Activated CD8-positive, alpha-beta memory T cell treated with anti-CD3 and anti-CD28 coated beads, Interleukin-2, amount 10 ng/mL, durations not matched to agents 7 days and 5 days (primary cell): ENCODE data around the gene CMSS1. TPM values are rescaled to one million over a fixed set of nuclear protein-coding genes. Genes with fewer than 3 reads are reported as not detected.

Experiments
- ATAC-seq: fragments of 150-1000 bp; cut with Tn5 transposase; one replicate; pipeline ENCODE4 v1.10.0; 2021; ENCODE audit warnings: moderate library complexity
- CTCF ChIA-PET: fragments of 350-600 bp; sonication (Branson Sonifier 250); formaldehyde crosslinking; loops from one replicate; lab custom pipeline; 2021; ENCODE audit warnings: antibody characterized with exemption; lab: Charles Lee
- DNase-seq: peaks from one replicate; pipeline ENCODE4 v3.0.0-alpha.2; 2020
- H3K27ac Mint-ChIP-seq: one replicate; pipeline ENCODE4 v1.8.0; 2021; ENCODE audit warnings: mild to moderate bottlenecking, mixed read lengths
- H3K27me3 Mint-ChIP-seq: one replicate; pipeline ENCODE4 v1.8.0; 2021; ENCODE audit warnings: mixed read lengths
- H3K36me3 Mint-ChIP-seq: one replicate; pipeline ENCODE4 v1.8.0; 2021; ENCODE audit warnings: mild to moderate bottlenecking, mixed read lengths
- H3K4me1 Mint-ChIP-seq: one replicate; pipeline ENCODE4 v1.8.0; 2021; ENCODE audit warnings: mixed read lengths
- H3K4me3 Mint-ChIP-seq: one replicate; pipeline ENCODE4 v1.8.0; 2021; ENCODE audit warnings: mild to moderate bottlenecking, moderate library complexity, mixed read lengths
- H3K9me3 Mint-ChIP-seq: one replicate; pipeline ENCODE4 v1.8.0; 2022; ENCODE audit warnings: low read depth, mixed read lengths
- total RNA-seq, 2 experiments: library from RNA; stranded (reverse); gene quantifications; one replicate each; pipeline ENCODE4 v1.2.3, GENCODE V29; 2021

The CMSS1 gene
- total RNA-seq, 2 experiments from 2014 or later, result 57.2 to 57.5 TPM

DNA sequence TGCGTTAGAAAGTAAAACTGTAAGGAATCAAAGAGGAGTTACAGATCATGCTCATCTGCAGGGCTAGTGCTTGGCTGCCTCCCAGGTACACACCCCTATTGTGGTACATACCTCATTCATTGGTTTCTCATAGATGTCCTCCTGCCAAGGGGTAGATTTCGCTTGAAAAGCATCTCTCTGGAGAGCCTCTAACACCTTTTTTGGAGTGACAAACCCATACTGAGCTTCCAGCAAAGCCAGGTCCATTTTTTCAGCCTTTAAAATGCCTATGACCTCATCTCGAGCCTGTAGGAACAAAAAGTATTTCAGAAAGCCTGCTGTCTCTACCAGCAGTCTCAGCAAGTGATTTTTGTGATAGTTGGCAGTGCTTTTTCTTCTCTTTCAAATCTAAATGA is 112.1 kb downstream of the CMSS1 start:
- DNase-seq, result no peak
- no peak overlapping the region for H3K27ac Mint-ChIP-seq
- H3K36me3 Mint-ChIP-seq, result peaks cover 5% of the 10 kb centered on the region
- no peaks in the 10 kb centered on the region for H3K9me3 Mint-ChIP-seq
- ATAC-seq, result no peak
- no peaks in the 10 kb centered on the region for H3K4me1 Mint-ChIP-seq
- no peak overlapping the region for H3K4me3 Mint-ChIP-seq
- CTCF ChIA-PET, result no interaction called here
- H3K27me3 Mint-ChIP-seq, result no peaks in the 10 kb centered on the region

- DNase-seq, result no peak
- Mint-ChIP-seq H3K36me3 (peaks cover 6% of the 10 kb centered on the region), H3K27ac (no peak overlapping the region), H3K9me3 (no peaks in the 10 kb centered on the region), H3K4me3 (no peak overlapping the region), H3K27me3 (no peaks in the 10 kb centered on the region), H3K4me1 (no peaks in the 10 kb centered on the region)
- ATAC-seq, result no peak
- CTCF ChIA-PET, result no interaction called here
Observed at GRCh38 chr3:99931059-99931458, 113.4 kb downstream of the CMSS1 start.

- Mint-ChIP-seq H3K9me3 (no peaks in the 10 kb centered on the region), H3K4me1 (peaks cover 8% of the 10 kb centered on the region), H3K27me3 (no peaks in the 10 kb centered on the region), H3K36me3 (peaks cover 6% of the 10 kb centered on the region), H3K27ac (no peak overlapping the region), H3K4me3 (no peak overlapping the region)
- CTCF ChIA-PET, result no interaction called here
- no peak for ATAC-seq
- DNase-seq, result no peak
Observed at GRCh38 chr3:99933971-99934750, 116.5 kb downstream of the CMSS1 start.

- H3K27me3 Mint-ChIP-seq, result no peaks in the 10 kb centered on the region
- no peak overlapping the region for H3K4me3 Mint-ChIP-seq
- no peaks in the 10 kb centered on the region for H3K9me3 Mint-ChIP-seq
- peaks cover 12% of the 10 kb centered on the region for H3K4me1 Mint-ChIP-seq
- no peak overlapping the region for H3K27ac Mint-ChIP-seq
- DNase-seq (no peak), ATAC-seq (no peak)
- H3K36me3 Mint-ChIP-seq, result peaks cover 6% of the 10 kb centered on the region
- CTCF ChIA-PET, result no interaction called here
Observed at GRCh38 chr3:99934975-99935797, 117.5 kb downstream of the CMSS1 start.

DNA sequence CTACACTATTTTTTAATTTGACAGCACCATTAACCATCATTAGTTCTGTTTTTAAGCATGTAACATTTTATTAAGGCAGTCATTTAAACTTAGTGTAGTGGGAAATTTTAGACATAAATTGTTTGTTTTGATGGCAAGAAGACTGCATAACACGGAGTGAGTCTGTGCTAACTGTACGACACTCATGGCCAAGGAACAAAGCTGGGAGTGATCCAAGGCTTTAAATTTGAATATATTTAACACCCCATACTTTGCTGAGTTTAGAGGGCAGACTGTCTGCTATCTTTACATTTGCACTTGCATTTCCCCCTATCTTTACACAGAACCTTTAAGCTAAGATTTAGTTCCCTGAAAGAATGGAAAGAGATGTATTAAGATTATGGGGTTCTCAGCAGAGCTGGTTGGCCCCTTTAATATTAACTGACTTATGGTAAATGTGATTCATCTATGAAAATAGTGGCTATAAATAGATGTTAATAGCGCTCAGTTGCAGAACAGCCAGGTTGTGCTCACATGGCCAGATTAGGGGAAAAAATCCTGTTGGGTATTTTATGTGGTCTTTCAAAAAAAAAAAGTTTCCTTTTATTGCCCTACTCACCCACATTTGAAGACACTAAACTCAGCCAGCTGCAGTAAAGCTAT is 120.7 kb downstream of the CMSS1 start:
- no peak overlapping the region for H3K27ac Mint-ChIP-seq
- H3K9me3 Mint-ChIP-seq, result no peaks in the 10 kb centered on the region
- no peak for DNase-seq
- no peak overlapping the region for H3K4me3 Mint-ChIP-seq
- no peaks in the 10 kb centered on the region for H3K27me3 Mint-ChIP-seq
- no peak for ATAC-seq
- CTCF ChIA-PET, result no interaction called here
- H3K4me1 Mint-ChIP-seq, result peaks cover 14% of the 10 kb centered on the region
- H3K36me3 Mint-ChIP-seq, result peaks cover 2% of the 10 kb centered on the region

DNA sequence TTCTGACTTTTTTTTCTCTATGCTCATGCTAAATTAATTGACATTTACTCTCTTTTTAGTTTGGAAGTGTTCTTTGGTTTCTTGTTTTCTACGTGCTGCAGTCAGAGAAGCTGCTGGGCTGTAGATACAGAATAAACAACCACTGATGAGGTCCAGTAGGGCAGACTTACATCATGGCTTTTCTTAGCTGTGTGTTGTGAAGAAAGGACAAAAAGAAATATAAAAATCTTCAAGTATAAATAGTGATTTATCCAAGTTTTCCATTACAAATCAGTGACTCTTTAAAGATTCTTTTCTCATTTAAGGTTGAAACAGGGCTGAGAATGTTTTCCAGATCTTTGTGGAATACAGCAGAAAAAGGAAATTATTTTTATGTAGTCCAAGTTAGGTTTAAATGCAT is 122.2 kb downstream of the CMSS1 start:
- Mint-ChIP-seq H3K27me3 (no peaks in the 10 kb centered on the region), H3K27ac (no peak overlapping the region), H3K36me3 (peaks cover 2% of the 10 kb centered on the region), H3K9me3 (no peaks in the 10 kb centered on the region), H3K4me3 (no peak overlapping the region), H3K4me1 (peaks cover 22% of the 10 kb centered on the region)
- DNase-seq (no peak), ATAC-seq (no peak)
- CTCF ChIA-PET, result interaction anchor here (0.9 to 1.3 kb wide), 2 partner anchors 45 to 131 kb away, joined by 3 read pairs; no protein-coding TSS in a partner anchor

DNA sequence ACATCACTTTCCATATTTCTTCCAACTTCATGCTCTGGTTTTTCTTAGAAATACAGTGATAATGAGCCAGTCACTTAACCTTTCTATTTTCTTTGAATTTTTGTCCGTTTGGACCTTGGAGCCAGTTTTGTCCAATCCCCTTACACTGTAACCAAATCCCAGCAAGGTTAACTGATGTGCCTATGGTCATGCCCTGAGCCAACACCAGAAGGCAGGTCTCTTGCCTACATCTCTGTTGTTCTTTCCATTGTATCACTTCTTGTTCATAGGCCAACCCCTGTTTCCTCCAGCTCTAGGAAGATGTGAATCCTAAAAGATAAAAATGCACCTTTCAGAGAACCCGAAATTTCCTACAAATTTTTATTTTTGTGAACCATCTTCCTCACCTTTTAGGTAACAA is 122.7 kb downstream of the CMSS1 start:
- Mint-ChIP-seq H3K27ac (no peak overlapping the region), H3K27me3 (no peaks in the 10 kb centered on the region), H3K4me3 (no peak overlapping the region), H3K4me1 (peaks cover 22% of the 10 kb centered on the region), H3K9me3 (no peaks in the 10 kb centered on the region), H3K36me3 (peaks cover 2% of the 10 kb centered on the region)
- DNase-seq (no peak), ATAC-seq (no peak)
- CTCF ChIA-PET, result interaction anchor here (1.3 kb wide), 1 partner anchor 132 kb away, joined by 3 read pairs; no protein-coding TSS in a partner anchor

- H3K4me3 Mint-ChIP-seq, result no peak overlapping the region
- H3K27me3 Mint-ChIP-seq, result no peaks in the 10 kb centered on the region
- no peaks in the 10 kb centered on the region for H3K36me3 Mint-ChIP-seq
- DNase-seq (no peak), ATAC-seq (no peak)
- CTCF ChIA-PET, result no interaction called here
- peaks cover 22% of the 10 kb centered on the region for H3K4me1 Mint-ChIP-seq
- no peaks in the 10 kb centered on the region for H3K9me3 Mint-ChIP-seq
- H3K27ac Mint-ChIP-seq, result no peak overlapping the region
Observed at GRCh38 chr3:99941211-99941610, 123.5 kb downstream of the CMSS1 start.

DNA sequence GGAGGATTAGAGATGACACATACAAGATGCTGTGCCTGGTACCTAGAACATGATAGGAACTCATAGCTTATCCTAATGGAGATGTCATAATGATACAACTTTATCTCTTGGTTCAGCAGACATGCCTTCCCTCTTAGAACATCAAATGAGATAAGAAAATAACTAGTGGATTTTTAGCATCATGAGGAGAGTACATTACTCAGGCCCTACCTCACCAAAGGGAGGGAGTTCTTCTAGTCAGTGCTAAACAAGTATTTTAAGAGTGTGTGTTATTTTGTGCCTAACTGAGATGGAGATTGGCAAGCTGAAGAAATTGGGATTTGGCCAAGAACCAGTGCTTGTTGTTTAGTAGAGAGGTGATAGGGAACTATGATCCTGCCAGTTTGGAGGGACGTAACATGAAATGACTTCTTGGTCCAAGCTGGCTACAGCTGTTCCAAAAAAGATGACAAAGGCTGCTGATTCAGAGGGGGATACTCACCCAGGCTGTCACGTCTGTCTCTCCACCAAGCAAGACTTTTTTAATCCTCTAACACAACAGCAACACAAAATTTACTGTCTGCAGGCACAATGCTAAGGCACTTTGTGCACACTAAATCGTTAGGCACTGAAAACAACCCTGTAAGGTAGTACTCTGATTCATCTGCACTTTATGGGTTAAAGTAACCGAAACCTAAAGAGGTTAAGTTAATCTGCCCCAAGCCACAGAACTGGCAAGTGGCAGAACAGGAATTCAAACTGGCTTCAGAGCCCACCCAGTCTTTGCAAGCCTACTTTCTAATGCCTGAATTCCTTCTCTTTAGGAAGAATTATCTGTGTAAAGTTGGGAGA is 126.5 kb downstream of the CMSS1 start:
- no peaks in the 10 kb centered on the region for H3K9me3 Mint-ChIP-seq
- no peak overlapping the region for H3K27ac Mint-ChIP-seq
- peaks cover 15% of the 10 kb centered on the region for H3K4me1 Mint-ChIP-seq
- no peak overlapping the region for H3K4me3 Mint-ChIP-seq
- ATAC-seq, result no peak
- H3K27me3 Mint-ChIP-seq, result no peaks in the 10 kb centered on the region
- no peak for DNase-seq
- CTCF ChIA-PET, result interaction anchor here (0.9 kb wide), 1 partner anchor 65 kb away, joined by 3 read pairs; no protein-coding TSS in a partner anchor
- H3K36me3 Mint-ChIP-seq, result no peaks in the 10 kb centered on the region

DNA sequence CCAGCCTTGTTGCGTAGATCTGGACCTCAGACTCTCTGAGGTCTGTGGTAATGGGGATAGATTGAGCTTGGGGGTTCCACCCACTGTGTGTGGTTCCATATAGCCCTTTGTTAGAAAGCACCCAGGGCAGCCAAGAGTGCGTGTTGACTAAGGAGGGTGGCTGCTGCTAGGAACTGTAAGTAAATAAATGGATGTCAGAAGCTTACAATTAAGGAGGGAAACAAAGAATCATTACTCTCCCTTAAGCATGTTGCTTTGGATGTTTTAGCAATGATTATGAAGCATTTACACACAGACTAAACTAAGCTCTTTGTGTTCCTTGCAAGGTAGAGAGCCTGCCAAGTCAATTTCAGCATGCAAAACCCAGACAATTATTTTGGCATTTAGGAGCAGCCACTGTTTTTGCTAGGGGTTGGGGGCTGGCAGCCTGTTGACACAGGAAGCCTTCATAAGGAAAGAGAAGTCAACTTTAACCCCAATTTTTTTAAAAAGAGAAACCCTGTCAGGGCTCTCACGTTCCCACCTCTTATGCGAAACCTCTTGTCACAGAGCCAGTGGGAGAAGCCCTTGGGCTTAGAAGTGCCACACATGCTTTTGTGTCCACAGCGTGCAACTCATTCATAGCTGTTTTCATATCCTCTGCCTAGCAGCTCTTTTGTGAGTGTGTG is 127.8 kb downstream of the CMSS1 start:
- no peak overlapping the region for H3K27ac Mint-ChIP-seq
- no peak for DNase-seq
- no peaks in the 10 kb centered on the region for H3K27me3 Mint-ChIP-seq
- H3K4me1 Mint-ChIP-seq, result peaks cover 9% of the 10 kb centered on the region
- CTCF ChIA-PET, result no interaction called here
- no peak for ATAC-seq
- no peaks in the 10 kb centered on the region for H3K9me3 Mint-ChIP-seq
- no peaks in the 10 kb centered on the region for H3K36me3 Mint-ChIP-seq
- no peak overlapping the region for H3K4me3 Mint-ChIP-seq

GRCh38 chr3:99947356-99947755 is 129.7 kb downstream of the CMSS1 start:
- H3K36me3 Mint-ChIP-seq, result no peaks in the 10 kb centered on the region
- H3K9me3 Mint-ChIP-seq, result no peaks in the 10 kb centered on the region
- H3K27me3 Mint-ChIP-seq, result no peaks in the 10 kb centered on the region
- no peak overlapping the region for H3K27ac Mint-ChIP-seq
- no peak for DNase-seq
- no peak overlapping the region for H3K4me3 Mint-ChIP-seq
- CTCF ChIA-PET, result no interaction called here
- peaks cover 11% of the 10 kb centered on the region for H3K4me1 Mint-ChIP-seq
- no peak for ATAC-seq

DNA sequence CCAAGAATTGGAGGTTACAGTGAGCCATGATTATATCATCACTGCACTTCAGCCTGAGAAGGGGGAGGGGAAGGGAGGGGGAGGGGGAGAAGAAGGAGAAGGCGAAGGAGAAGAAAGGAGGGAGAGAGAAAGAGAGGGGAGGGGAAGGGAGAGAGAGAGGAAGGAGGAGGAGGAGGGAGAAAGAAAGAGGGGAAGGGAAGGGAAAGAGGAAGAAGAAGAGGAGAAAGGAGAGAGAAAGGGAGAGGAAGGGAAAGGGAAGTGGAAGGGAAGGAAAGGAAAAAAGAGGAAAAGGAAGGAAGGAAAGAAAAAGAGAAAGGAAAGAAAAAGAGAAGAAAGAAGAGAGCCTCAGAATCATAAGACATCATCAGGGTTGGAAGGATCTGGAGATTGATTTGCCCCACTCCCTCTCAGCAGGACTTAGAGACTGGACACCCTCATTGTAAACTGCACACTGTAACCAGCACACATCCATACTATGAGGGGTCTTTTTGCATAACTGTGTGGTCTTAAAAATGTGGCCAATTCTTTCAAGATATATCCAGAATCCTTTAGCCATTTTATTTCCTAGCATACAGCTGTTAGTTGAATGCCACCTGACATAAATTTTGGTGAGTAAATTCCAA is 130.9 kb downstream of the CMSS1 start:
- Mint-ChIP-seq H3K4me3 (no peak overlapping the region), H3K9me3 (no peaks in the 10 kb centered on the region), H3K27ac (no peak overlapping the region), H3K27me3 (no peaks in the 10 kb centered on the region), H3K4me1 (peaks cover 12% of the 10 kb centered on the region), H3K36me3 (no peaks in the 10 kb centered on the region)
- DNase-seq (no peak), ATAC-seq (no peak)
- CTCF ChIA-PET, result no interaction called here
